Large intestine (tissue), 3 donors: ENCODE data around the gene SQSTM1. TPM values are rescaled to one million over a fixed set of nuclear protein-coding genes. Genes with fewer than 3 reads are reported as not detected.

ENCODE experiments used
- DNase-seq, 2 donors: peaks; one replicate each; pipeline versions ENCODE4 v3.0.0 to v3.0.0-alpha.2; 2013
- H3K27ac ChIP-seq: one replicate; pipeline ENCODE4 v1.5.1; 2013; ENCODE audit warnings: low read length
- H3K27me3 ChIP-seq: 2 replicates; pipeline ENCODE4 v1.6.1; 2013; ENCODE audit warnings: low read length; ENCODE audit not compliant: control insufficient read depth, insufficient read depth
- H3K36me3 ChIP-seq: 2 replicates; pipeline ENCODE4 v1.6.1; 2013; ENCODE audit warnings: low read length; ENCODE audit not compliant: control insufficient read depth, insufficient read depth
- H3K4me1 ChIP-seq: one replicate; pipeline ENCODE4 v1.6.1; 2013; ENCODE audit warnings: low read length; ENCODE audit not compliant: control insufficient read depth, insufficient read depth
- H3K4me3 ChIP-seq: one replicate; pipeline ENCODE4 v1.5.1; 2013; ENCODE audit warnings: low read length
- H3K9me3 ChIP-seq: one replicate; pipeline ENCODE4 v1.6.1; 2013; ENCODE audit warnings: mild to moderate bottlenecking, low read depth, low read length, moderate library complexity; ENCODE audit not compliant: control insufficient read depth
- WGBS: methylation state at CpG from one replicate; pipeline ENCODE4 v1.1.5; 2013; ENCODE audit warnings: low lambda C conversion rate; ENCODE audit not compliant: insufficient coverage; 5-methylcytosine and 5-hydroxymethylcytosine counted together
- polyA plus RNA-seq: library from polyadenylated mRNA; unstranded; fragments of 120-200 nt; gene quantifications from one replicate; pipeline ENCODE4 v1.2.1, GENCODE V29; 2013

SQSTM1 gene
- polyA plus RNA-seq, 1 donor, result 165 TPM

- Histone ChIP-seq H3K4me3 (no peak overlapping the region), H3K4me1 (peaks cover 11% of the 10 kb centered on the region), H3K27me3 (no peaks in the 10 kb centered on the region), H3K36me3 (peaks cover 25% of the 10 kb centered on the region), H3K9me3 (peaks cover 4% of the 10 kb centered on the region), H3K27ac (no peak overlapping the region)
- DNase-seq, result no peak
- no CpG with 5 or more reads among the region's 3 CpGs for WGBS
Measured at GRCh38 chr5:179794171-179794570, 26.5 kb upstream of the SQSTM1 start.

DNA sequence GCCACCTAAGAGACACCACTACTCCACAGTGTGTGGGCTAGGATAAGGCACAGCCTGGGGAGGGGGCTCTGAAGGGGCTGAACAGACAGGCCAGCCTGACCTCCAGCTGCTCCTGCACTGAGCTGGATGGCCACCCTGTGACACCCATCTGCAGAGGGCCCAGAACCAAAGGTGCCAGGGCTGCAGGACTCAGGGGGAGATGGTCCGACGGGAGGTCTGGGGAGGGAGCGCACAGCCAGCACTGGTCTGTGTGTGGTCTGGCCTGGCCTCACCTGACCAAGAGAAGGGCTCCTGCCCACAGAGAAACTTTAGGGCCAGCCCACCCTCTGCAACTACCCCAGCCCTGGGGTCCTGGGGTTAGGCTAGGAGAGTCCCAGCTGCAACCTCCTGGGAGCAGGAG lies 26.1 kb upstream of the SQSTM1 start:
- Histone ChIP-seq H3K4me3 (no peak overlapping the region), H3K9me3 (peaks cover 4% of the 10 kb centered on the region), H3K4me1 (peaks cover 11% of the 10 kb centered on the region), H3K27ac (no peak overlapping the region), H3K27me3 (no peaks in the 10 kb centered on the region), H3K36me3 (peaks cover 29% of the 10 kb centered on the region)
- no peak for DNase-seq
- WGBS, result no CpG with 5 or more reads among the region's 3 CpGs

- Histone ChIP-seq H3K27ac (no peak overlapping the region), H3K27me3 (no peaks in the 10 kb centered on the region), H3K9me3 (peaks cover 4% of the 10 kb centered on the region), H3K4me3 (peak overlapping the region; percentile 41), H3K36me3 (peaks cover 36% of the 10 kb centered on the region), H3K4me1 (peaks cover 11% of the 10 kb centered on the region)
- WGBS, result no CpG with 5 or more reads among the region's 53 CpGs
- DNase-seq, result peak in 1 of 2 donors; percentile 59
Measured at GRCh38 chr5:179795049-179795862, 25.4 kb upstream of the SQSTM1 start.

GRCh38 chr5:179795863-179796833 lies 24.6 kb upstream of the SQSTM1 start:
- no CpG with 5 or more reads among the region's 113 CpGs for whole genome bisulfite sequencing
- H3K4me3 ChIP-seq, result peak overlapping the region; percentile 52
- peak; percentile 81 to 91 for DNase-seq
- H3K27me3 ChIP-seq, result no peaks in the 10 kb centered on the region
- peaks cover 11% of the 10 kb centered on the region for H3K4me1 ChIP-seq
- peak overlapping the region; percentile 76 for H3K27ac ChIP-seq
- peaks cover 4% of the 10 kb centered on the region for H3K9me3 ChIP-seq
- peaks cover 44% of the 10 kb centered on the region for H3K36me3 ChIP-seq

GRCh38 chr5:179796877-179797608 lies 23.7 kb upstream of the SQSTM1 start:
- WGBS, result 100% methylated on average over 2 of the region's 21 CpGs
- Histone ChIP-seq H3K9me3 (peaks cover 4% of the 10 kb centered on the region), H3K27me3 (no peaks in the 10 kb centered on the region), H3K4me1 (peaks cover 13% of the 10 kb centered on the region), H3K27ac (peak overlapping the region; percentile 76), H3K4me3 (peak overlapping the region; percentile 52), H3K36me3 (peaks cover 49% of the 10 kb centered on the region)
- no peak for DNase-seq

DNA sequence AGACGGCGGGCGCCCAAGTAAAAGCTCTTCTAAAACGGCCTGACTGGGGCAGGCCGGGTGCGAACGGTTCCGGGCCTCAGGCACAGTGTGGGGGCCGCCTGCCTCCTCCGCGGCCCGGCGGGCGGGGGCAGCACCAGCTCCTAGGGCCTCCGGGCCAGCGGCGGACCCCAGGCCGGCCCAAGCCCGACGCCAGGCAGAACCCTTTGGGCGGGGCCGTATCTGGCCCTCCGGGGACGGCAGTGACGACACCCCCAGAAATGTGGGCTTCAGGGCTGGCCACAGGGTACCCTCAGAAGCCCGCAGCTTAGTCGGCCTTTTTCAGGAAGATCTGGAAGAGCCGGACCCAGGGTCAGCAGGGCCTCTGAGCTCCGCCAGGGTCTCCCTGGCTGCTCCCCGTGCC lies 23.0 kb upstream of the SQSTM1 start:
- Histone ChIP-seq H3K27ac (no peak overlapping the region), H3K9me3 (peaks cover 4% of the 10 kb centered on the region), H3K27me3 (no peaks in the 10 kb centered on the region), H3K36me3 (peaks cover 51% of the 10 kb centered on the region), H3K4me3 (no peak overlapping the region), H3K4me1 (peaks cover 16% of the 10 kb centered on the region)
- no peak for DNase-seq
- no CpG with 5 or more reads among the region's 30 CpGs for WGBS

GRCh38 chr5:179798144-179798770 lies 22.4 kb upstream of the SQSTM1 start:
- no peak for DNase-seq
- peaks cover 51% of the 10 kb centered on the region for H3K36me3 ChIP-seq
- no peak overlapping the region for H3K27ac ChIP-seq
- H3K4me1 ChIP-seq, result peaks cover 21% of the 10 kb centered on the region
- WGBS, result no CpG with 5 or more reads among the region's 23 CpGs
- no peak overlapping the region for H3K4me3 ChIP-seq
- H3K27me3 ChIP-seq, result no peaks in the 10 kb centered on the region
- peaks cover 4% of the 10 kb centered on the region for H3K9me3 ChIP-seq

GRCh38 chr5:179798771-179799643 lies 21.7 kb upstream of the SQSTM1 start:
- peaks cover 26% of the 10 kb centered on the region for H3K4me1 ChIP-seq
- WGBS, result no CpG with 5 or more reads among the region's 36 CpGs

GRCh38 chr5:179799644-179799973 lies 21.1 kb upstream of the SQSTM1 start:
- no peak overlapping the region for H3K27ac ChIP-seq
- no CpG with 5 or more reads among the region's 5 CpGs for WGBS
- H3K9me3 ChIP-seq, result peaks cover 4% of the 10 kb centered on the region
- no peaks in the 10 kb centered on the region for H3K27me3 ChIP-seq
- H3K36me3 ChIP-seq, result peaks cover 51% of the 10 kb centered on the region
- DNase-seq, result no peak
- no peak overlapping the region for H3K4me3 ChIP-seq
- H3K4me1 ChIP-seq, result peaks cover 26% of the 10 kb centered on the region

More at GRCh38 chr5:179798771-179799643, 21.7 kb upstream of the SQSTM1 start:
- Histone ChIP-seq H3K27me3 (no peaks in the 10 kb centered on the region), H3K27ac (no peak overlapping the region), H3K4me3 (no peak overlapping the region), H3K36me3 (peaks cover 51% of the 10 kb centered on the region), H3K9me3 (peaks cover 4% of the 10 kb centered on the region)
- no peak for DNase-seq
